Activated effector memory CD4-positive, alpha-beta T cell treated with anti-CD3 and anti-CD28 coated beads, Interleukin-2, amount 50 U/mL, for 16 hours (primary cell): ENCODE results near the gene PREP.

ENCODE experiments used
- DNase-seq: peaks from one replicate; pipeline ENCODE4 v3.0.0-alpha.2; 2020

Gene PREP

DNA sequence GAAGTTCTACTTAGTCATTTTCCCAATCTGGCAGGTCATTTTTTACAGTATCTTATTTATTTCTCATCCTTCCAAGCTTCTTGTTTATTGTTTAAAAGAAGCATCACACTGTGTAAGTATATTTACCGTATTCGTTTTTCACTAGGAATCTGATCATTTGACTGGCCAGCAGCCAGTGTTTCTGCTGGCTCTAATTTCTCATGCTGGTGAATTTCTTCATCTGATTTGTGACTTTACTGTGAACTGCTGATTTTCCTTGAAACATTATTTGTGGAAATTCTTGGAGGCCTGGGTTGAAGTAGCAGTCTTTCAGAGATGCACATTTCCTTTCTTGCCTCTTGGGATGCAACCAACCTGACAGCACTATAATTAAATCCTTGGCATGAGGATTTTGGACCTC is 65.9 kb downstream of the PREP start:
- no peak for DNase-seq

DNA sequence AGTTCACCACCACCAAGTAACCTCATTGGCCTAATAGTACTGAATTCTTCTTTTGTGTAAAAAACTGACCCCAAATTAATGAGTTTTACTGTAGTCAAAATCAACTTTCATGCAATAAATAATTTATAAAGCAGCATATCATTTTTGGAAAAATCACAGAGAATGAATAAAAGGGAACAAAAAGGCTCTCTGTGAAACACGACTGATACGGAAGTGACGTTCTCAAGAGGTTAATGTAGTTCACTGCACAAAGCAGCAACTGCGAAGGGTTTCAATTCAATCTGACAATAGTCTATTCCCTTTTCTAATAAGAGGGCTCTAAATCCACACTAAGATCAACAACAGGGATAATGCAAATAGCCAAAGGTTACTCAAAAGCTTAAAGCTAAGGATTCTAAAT is 70.3 kb downstream of the PREP start:
- no peak for DNase-seq

DNA sequence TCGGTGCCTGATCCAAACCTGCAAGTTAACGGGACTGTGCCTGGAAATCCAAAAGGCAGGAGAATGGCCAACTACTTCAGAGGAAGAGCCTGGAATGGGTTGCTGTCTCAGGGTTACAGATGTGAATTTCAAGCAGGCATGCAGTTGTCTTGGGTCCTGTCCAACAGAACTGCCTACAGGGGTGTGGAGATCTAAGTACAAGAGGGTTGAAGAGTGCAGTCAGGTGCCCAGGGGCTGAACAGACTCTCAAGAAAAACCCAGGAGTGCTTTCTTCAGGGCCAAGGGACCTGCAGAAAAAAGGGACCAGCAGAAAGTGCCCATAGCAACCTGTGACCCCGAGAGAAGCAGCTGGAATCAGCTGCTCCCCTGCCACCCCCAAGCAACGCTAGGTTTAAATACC is 71.0 kb downstream of the PREP start:
- no peak for DNase-seq

DNA sequence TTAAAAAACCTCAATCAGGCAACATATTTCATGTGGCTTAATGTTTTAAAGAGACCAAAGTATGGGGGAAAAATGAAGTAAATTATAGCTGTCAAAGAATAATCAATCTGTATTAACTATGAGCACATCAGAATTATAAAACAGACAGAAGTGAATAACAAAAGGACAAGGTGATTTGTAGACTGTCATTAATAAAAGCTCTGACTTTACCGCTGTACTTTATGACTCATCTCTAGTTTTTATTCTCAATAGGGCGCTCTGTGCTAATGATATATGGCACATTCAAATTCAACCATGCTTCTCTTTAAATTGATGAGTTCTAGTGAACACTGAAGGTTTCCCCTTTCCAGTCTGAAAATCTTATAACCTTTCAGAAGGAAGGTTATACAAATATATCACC is 72.0 kb downstream of the PREP start:
- no peak for DNase-seq

DNA sequence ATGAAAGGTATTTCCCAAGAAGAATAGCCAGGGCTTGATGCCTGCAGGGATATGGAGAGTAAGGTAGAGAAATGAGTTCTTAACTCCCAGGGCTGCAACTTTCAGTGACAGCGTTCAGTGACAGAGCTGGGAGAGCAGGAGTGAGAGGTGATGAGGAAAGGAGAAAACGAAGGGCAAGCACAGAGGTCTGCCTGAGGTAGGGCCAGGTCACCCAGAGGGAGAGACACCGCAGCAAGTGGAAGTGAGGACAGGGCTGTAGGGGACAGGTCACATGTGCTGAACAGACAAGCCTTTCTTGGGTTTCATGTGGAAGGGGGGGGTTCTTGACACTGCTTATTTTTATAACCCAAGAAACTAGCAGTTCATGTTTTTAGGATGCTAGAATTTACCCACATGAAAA is 72.5 kb downstream of the PREP start:
- no peak for DNase-seq

DNA sequence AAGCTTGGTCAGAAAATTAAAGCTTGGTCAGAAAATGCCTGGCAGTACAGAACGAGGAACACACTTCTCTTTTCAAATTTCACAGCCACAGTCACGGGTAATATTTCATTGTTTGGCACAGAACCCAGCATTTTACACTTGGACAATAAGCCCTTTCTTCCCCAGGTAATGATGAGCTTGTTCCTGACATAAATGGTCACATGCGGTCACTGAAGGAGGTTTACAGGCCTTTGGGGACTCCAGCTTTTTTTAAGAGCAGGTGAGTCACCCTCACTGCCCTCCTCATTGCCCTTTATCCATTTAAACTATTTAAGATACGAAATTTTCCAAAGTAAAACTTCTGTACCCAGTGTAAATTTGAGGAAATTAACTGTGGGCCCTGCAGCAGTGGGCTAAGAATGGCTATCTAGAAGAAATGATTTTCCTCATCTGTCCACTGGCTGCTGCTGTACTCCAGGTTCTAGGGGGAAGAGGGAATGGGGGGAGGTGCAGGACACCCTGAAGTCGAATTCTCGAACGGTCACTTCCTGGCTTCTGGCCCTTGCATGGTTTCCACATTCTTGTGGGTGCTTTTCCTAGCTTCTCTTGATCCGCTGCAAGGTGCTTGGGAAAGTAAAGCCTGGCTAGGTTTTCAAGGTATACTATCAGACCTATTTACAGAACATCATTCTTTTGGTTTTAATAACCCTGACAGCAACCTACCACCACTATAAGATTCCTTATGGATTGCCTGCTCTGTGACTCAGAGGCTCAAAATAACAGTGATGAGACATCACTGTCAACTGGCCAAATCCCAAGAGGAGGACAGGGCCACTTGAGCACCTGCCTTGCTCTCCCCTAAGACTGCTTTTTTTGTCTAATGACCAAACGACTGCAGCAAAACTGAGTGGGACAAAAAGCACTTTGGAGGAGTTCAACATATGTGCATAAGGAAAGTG is 75.8 kb downstream of the PREP start:
- no peak for DNase-seq

DNA sequence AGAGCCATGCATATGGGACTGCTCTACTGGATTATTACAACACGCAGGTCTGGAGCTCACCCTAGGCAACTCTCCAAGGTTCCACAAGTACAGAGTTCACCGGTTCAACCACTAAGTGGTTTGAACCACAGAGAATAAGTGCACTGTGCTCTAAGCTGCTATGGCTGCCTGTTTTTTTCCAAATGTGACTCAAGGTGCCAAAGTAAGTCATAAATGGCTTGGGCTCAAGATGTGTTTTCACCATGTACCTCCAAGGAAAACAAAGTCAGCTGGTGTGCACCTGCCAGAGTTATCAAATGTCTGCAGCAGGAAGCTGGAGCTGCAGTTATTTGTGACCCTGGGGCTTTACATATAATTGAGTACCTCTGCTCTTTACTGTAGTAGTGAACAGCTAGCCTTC is 76.7 kb downstream of the PREP start:
- DNase-seq = no peak

DNA sequence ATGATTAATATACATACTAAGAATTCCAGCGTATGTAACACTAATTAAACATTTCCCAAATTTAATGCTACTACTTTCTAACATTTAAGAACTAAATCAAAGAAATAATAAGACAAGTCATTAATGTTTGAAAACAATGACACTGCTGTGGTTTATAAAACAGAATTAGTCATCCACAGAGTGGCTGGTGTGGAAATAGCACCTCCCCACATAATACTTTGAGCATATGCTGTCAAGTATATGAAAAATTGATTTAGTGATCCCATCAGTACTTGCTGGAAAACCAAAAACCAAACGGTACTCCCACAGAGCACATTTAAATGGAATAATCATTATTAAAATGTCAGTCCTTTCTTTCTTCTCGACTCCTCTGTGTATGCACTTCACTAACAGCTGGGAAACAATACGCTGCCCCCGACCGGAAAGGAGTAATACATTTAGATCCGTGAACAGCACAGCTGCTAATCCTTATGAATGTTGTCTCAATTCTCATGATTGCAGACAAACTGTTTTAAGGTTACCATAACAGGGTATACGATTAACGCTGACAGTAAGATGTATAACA is 78.4 kb downstream of the PREP start:
- no peak for DNase-seq

DNA sequence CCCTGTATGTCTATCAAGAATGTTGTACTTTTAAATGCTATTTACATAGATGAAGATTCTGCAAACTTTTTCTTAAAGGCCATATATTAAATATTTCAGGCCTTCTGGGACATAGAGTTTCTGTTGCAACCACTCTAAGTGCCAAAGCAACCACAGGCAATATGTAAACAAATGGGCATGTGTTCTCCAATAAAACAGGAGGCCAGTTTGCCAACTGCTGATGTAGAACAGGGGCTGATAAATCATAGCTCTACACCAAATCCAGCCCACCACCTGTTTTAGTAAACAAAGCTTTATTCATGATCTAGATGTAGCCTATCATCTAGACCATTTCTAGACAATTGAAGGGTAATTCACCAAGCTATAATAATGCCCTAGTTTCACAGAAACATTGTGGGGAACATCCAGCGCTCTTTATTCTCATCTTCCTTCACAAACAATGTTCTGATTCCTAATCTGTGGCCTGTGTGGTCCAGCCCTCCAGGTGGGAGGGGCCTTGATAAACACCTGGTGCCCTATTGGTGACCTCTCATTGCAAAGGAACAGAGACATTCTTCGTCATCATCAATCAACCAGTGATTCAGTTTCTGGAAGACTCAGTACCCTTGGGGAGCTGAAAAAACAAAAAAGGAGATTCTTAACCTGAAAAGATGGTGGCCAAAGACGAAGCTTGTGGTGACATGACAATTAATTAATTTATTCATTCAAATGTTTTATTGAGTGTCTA is 80.2 kb downstream of the PREP start:
- DNase-seq = no peak

DNA sequence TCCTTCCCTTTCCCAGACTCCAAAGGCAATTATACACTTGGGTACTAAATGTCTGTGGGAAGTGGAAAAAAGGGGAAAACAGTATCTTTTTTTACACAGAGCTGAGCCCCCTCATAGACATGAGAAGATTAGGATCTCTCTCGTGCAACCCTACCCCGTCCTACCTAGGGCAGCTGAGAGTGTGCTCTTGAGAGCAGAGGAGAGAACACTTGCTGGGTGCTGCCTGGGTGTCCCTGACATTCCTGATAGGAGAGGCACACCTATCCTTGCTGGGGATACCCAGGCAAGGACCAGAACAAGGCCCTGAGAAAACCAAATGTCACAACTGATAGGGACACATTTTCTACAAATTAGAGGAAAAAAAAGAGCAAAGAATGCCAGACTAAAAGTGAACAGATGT is 81.2 kb downstream of the PREP start:
- DNase-seq = no peak

DNA sequence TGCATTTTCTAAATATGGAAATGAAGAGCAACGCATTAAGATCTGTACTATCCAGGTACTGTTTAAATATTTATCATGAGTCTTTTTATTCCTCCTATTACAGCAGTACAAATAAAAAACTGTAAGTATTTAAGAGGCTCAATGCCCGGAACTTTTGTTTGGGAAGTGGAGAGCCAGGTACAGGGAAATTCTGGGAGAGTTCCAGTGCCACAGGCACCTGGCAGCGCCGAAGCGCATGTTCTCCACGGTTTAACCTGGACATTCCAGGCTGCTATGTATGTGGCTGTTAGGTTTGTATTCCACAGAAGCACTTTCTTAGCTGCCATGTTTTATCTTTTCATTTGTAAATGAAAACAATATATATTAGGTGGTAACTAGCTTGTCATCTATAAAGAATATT is 81.7 kb downstream of the PREP start:
- no peak for DNase-seq

DNA sequence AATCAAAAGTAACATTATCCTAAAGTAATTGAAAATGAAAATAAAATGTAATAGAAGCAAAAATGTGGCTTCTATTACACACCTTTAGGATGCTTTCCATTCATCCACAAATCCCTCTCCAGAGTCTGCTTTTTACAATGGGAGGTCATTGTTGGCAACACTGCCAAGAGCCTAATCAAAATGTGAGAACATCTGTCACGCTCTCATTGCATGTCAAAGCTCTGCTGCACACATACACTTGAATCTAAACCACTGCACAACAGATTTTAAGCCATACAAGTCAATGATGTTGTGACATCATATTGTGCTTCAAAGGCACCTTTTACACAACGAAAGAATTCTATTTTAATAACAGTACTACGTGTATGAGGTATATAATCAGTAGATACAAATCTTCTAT is 82.1 kb downstream of the PREP start:
- no peak for DNase-seq

DNA sequence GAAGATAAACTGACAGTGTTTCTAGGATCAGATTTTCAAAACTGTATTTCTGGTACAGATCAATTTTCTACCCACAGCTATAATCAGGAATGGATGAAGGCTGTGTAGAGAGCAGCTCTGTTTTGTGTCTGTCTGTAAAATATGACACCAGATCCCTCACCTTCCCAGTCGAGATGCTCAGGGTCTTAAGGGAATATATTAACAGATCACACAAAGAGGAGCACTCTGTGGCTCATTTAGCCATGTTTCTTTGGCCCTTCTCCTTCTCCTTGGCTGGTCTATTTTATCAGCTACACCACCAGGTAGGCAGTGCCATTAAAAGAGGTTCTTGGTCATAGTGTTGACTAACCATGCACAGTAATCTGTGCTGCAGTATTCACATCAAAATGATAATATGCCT is 82.6 kb downstream of the PREP start:
- no peak for DNase-seq

DNA sequence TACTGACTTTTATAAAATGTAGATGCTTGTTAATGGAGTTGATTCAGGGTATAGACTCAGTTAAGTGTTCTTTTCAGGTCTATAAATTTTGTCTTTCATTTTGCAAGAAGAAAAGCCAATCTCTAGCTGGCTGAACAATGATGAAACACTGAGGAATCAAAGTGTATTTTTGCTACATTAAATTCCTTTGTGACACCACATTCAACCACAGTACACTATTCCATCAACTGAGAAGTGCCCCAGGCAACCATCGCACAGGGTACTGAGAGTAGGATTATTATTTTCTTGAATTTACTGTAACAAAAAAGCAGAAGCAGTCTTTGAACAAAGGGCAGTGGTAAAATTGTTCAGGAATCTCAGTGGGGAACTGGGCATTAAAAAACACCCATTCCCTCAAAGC is 83.6 kb downstream of the PREP start:
- DNase-seq = no peak

DNA sequence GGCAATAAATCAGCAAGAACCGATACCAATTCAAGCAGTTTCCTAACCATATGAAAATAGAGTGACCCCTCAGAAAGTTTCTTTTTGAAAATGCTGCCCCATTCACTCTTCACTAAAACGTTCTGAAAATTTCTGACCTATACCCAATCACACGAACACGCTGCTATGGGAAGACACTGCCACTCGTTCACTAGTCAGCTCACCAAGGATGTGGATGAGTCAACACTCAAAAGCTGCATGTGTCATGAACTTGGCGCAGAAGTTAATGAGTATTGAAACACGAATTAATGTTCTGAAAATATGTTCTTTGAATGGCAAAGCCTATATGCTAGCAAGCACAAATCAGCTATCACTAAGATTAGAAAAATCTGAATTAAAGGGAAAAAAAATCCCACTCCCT is 84.2 kb downstream of the PREP start:
- DNase-seq = no peak

DNA sequence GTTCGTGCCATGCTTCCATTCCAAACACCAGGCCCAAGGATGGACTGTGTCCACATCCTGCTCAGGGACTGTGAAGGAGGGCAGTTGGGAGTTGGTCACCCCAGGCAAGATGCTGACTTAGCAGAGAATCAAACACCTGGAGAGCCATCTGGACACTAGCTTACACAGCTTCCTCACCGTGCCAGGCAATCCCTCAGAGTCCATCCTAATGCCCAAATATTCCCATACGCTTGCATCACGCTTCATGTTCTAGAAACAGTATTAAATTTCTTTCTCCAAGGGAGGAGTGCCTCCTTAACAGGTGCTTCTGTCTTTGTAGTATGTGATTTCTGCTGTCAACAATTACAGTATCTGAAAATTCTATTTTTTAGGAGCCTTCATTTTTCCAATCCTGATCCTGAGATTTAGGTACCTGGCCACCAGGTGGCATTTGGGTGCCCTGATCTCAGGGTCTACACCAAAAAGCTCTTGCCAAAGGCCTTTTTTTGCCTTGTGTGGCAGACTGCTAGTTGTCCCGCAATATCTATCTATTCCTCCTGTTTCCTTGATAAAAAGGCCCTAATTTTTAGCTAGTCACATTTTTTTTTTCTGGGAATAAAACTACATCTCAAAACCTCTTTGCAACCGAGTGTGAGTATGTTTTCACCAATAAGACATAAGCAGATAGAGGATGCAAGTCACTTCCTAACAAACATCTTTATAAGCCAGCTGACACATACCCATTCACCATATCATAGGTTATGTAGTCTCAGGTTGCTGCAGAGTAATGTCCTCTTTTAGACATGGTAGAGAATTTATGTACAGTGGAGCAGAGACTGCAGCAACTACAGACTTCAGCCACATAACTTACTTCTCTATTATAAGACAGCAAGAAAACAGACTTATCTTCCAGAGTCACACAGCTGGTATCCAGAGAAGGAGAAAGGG is 85.0 kb downstream of the PREP start:
- DNase-seq = no peak

DNA sequence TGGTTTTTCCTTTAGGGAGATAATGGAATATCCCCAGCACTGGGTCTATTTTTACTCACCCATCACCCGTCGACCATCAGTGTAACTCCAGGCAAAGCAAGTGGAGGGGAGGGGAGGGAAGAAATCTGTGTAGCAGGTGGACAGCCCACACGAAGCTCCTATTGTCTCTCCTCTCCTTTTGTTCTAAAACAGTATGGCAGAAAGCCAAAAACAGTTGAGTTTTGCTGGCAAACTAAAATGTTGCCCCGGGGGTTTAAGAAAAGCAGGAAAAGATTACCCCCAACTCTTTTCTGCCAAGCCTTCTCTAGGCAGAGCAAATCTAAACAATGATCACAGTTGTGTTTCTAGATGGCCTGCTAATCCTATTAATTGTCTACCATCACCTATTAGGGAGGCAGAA is 89.7 kb downstream of the PREP start:
- no peak for DNase-seq

DNA sequence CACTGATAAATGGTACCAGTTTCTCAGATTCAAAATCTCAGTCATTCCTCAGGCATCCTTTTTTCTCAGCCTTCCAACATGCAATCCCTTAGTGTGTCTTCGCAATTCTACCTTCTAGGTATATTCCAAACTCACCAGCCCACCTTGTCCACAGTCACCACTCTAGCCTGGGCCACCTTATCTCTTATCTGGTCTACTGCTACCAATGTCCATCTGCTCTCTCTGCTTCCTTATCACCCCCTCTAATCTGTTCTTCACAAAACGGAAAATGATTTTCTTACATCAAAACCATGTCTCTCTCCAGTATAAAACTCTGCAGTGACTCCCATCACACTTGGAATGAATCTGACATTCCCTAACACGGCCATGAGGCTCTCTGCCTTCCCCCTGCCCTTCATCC is 91.9 kb downstream of the PREP start:
- DNase-seq = no peak

DNA sequence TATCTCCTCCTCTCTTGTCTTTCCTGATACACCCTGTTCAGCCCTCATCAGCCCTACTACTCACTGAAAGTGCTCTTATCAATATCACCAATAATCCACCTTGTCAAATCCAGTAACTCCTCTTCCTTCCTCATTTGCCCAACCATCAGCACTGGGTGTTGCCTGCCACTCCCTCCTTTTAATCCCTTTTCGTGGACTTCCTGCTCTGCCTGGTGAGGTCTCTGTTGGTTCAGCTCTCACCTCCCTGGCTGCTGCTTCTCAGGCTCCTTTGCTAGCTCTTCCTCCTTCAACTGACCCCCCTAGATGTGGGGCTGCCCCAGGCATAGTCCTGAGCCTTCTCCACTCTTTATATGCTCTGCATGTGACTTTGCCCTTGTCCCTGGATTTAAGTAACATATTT is 92.5 kb downstream of the PREP start:
- DNase-seq = no peak

DNA sequence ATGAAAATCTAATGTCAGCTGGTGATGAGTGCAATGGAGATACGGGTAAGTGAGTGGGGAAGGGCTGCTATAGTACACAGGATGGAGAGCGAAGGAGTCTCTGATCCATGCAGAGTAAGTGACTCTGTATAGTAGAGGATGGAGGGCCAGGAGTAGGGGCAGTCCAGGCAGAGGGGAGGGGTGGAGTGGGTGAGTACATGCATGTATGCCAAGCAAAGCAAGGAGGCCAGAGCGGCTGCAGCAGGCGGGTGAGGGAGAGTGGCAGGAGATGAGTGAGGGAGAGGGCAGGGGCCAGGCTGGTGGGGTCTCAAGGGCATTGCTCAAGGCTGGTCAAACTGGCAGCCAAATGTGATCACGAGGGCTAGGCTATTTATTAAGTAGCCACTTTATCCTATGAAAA is 94.0 kb downstream of the PREP start:
- DNase-seq = no peak

DNA sequence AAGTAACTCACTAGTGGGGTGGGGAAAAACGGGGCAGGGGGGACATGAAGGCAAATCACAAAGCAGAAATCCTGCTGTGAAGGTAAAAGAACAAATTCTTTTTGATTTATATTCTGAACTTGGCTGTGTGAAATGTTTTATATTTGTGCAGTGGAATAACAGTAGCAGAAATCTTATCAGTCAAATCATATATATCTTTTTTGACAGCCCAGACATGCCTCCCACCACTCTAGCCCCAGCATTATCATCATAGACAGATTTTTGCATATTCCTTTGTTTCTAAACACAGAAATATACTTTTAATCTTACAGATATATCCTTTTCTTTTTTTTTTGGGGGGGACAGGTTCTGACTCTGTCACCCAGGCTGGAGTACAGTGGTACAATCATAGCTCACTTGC is 97.4 kb downstream of the PREP start:
- DNase-seq = no peak

DNA sequence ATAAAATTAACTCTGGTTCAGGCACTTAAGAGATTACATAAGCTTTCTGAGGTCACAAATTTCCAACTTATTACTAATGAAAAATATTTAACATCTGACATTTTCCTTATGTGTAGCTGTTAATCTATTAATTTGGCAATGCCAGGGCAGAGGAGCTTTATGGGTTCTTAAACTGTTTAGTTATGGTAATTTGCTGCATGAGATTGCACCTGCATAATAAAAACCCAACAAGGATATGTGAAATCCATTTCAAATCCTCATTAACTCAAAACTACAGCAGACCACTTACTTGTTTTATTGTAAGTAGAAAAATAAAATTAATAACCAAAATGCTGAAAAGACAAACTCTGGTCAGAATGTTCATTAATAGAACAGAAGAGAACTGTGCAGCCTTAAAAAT is 98.1 kb downstream of the PREP start:
- DNase-seq = no peak

DNA sequence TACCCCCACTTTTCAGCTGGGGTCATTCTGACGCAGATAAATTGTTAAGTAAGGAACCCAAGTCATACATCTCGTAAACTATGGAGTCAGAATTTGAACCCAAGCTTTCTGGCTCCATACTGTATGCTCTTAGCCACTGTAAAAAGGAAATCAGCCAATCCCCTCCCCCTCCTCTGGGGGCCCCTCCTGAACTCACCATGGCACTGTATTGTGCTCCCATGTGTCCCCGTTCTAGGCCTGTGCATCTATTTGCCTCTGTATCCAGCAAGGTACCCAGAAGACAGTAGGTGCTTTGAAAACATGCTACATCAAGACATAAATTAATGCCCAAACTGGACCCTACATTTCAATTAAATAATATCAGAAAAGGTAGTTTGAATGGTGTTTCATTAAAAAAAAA is 98.5 kb downstream of the PREP start:
- DNase-seq = no peak
